ENCODE data around the gene CEACAM3.

DNA sequence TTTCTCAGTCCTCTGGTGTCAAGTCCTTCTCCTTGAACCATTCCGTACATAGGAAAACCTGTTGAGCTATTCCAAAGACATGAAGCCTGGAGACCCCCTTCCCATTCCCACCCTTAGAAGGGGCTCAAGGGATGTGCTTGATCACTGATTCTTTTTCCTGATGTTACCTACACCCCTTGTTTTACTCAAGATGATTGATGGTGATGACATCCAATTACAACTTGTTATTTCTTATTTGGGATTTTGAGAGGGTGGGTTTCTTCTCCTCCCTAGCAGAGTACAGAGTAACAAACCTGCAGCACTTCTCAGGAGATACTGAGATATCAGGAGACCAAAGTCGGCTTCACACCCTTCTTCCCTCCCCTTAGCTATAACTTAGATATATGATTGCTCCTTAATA lies 57.0 kb downstream of the CEACAM3 start:
- TF ChIP-seq, protein P1, sequence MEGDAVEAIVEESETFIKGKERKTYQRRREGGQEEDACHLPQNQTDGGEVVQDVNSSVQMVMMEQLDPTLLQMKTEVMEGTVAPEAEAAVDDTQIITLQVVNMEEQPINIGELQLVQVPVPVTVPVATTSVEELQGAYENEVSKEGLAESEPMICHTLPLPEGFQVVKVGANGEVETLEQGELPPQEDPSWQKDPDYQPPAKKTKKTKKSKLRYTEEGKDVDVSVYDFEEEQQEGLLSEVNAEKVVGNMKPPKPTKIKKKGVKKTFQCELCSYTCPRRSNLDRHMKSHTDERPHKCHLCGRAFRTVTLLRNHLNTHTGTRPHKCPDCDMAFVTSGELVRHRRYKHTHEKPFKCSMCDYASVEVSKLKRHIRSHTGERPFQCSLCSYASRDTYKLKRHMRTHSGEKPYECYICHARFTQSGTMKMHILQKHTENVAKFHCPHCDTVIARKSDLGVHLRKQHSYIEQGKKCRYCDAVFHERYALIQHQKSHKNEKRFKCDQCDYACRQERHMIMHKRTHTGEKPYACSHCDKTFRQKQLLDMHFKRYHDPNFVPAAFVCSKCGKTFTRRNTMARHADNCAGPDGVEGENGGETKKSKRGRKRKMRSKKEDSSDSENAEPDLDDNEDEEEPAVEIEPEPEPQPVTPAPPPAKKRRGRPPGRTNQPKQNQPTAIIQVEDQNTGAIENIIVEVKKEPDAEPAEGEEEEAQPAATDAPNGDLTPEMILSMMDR (IDR thresholded peaks at IDR 0.05) = no peak
- no peak for TF ChIP-seq EP300 (IDR thresholded peaks at IDR 0.05)
